H54 (cell line): ENCODE measurements around the gene MAD1L1.
A peak's percentile ranks its signal among the peaks of the same experiment; 100 is the strongest.

Source experiments
- DNase-seq: peaks from one replicate; pipeline ENCODE4 v3.0.0; 2011; ENCODE audit warnings: low spot score, mixed read lengths; ENCODE audit not compliant: insufficient read length
- FAIRE-seq: peaks from 3 replicates; lab custom pipeline; 2011; peaks lifted over from hg19 to GRCh38; lab: Jason Lieb, UNC
- POLR2A ChIP-seq: IDR thresholded peaks from 2 replicates; pipeline ENCODE4 v1.6.1; 2011; ENCODE audit warnings: low read depth, mild to moderate bottlenecking, low read length

Gene MAD1L1

DNA sequence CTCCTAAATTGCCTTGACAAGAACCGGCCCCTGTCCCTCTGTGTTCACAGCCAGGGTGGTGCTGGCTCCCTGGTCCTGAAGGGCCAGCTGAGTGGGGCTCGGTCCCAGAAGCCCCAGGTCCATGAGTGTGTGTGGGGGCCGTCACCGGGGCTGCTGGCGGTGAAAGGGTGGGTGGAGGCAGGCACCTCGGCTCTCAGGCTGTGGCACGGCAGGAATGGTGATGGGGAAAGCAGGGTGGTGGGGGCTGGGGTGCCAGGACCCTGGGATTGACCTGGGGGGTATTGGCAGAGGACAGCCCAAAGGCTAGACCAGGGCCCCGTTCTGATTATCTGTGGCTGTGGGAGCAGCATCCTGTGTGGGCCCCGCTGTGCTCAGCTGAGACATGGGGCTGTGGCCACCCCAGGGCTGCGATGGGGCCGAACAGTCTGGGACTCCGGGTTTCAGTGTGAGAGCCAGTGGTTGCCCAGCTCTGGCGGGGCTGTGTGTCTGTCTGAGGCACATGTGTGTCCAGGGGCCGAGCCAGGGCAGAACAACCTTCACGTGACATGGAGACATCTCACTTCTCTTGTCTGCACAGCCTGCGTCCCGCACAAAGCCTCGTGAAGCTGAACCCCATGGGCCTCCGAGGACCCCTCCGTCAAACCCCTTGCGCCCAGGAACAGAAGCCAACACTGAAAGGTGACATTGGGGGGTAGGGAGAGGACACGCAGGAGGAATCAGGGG lies 418.5 kb downstream of the MAD1L1 start:
- DNase-seq (no peak), FAIRE-seq (no peak)
- TF ChIP-seq POLR2A, result no peak

DNA sequence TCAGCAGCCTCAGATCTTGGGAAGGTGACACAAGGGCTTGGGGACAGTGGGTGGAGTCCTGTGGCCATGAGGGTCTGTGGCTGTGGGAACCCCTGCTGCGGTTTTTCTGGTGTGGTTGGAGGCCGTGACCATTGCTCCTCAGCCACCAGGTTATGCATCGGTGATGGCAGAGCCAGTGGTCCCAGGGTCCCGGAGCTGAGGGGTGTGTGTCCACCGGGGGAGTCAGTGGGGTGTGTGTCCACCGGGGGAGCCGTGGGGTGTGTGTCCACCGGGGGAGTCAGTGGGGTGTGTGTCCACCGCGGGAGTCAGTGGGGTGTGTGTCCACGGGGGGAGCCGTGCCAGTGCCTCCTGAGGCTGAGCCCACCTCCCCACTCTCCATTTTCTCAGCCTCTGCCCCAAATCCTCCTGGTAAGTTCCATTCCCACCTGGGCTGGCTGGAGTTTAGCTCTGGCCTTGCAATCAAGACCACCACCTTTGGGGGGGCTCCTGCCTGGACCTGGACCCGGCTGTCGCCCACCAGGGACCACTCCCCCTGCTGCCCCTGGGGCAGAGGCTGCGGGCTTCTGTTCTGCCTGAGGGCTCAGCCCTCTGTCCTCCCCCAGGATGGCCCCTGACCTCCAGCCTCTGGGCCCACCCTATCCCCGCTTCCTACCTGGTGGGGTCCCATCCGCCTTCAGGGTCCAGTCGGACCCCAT lies 419.2 kb downstream of the MAD1L1 start:
- TF ChIP-seq POLR2A, result no peak
- no peak for DNase-seq
- FAIRE-seq, result no peak

- no peak for TF ChIP-seq POLR2A
- DNase-seq (no peak), FAIRE-seq (no peak)
These were observed 420.0 kb downstream of the MAD1L1 start for GRCh38 chr7:1812509-1813393.

DNA sequence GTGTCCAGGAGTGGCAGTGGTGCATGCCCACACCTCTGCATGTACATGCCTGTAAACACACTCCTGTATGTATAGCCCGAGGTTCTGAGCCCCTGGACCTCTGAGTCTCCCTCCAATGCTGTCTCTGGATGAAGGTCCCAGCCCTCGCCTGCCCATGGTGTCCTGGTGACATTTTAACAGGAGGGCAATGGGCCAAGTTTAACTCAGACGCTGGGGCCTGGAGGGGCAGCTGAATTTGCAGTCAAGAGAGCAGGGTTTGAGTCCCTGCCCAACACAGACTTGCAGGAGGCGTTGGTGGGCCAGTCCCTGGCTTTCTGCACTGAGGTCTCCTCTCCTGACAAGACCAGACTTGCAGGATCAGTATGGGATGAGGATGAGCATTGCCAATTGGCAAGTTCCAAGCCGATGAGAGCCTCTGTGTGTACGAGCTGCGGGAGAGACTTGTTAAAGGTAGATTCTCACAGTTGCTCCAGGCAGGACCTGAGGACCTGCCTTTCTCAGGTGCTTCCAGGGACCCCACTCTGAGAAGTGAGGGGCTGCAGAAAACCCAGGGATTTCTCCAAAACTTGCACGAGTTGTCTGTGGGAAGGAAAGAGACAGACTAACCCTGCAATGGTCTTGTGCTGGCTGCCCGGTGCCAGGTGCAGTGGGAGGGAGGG lies 420.8 kb downstream of the MAD1L1 start:
- 0 out of 2 replicates have a peak, but pooled peaks have one; percentile 2 for TF ChIP-seq POLR2A
- no peak for DNase-seq
- no peak for FAIRE-seq

DNA sequence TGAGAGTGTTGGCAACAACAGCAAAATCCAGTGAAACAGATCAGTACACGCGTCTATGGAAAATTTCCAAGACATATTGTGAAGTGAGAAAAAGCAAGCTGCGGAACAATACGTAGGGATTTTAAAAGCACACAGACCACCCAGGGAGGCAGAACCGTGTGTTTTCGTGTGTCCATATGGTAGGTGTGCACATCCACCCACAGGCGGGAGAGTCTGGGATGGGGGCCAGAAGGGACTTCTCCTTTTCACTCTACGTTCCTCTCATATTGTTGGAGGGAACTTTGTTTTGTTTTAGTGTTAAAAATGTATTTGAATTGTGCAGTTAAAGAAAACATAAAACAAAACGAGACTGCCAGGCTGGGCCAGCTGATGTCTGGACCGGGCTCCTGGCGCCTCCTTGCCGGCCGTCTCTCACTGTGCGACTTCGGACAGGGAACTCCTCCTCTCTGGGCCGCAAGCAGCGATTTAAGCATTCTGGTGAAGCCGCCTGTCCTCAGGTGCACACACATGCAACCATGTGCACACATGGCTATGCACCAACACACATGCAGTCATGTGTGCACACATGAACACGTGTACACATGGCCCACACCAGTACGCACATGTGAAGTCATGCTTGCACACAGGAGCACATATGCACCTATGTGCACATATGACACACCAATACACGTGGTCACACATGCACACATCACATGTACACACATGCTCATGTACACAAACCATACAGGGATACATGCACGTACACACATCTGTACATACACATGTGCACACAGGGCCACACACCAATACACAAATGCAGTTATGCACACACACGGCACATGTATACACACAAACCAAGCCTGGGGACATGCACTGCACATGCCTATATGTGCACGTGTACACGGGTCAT lies 421.5 kb downstream of the MAD1L1 start:
- no peak for DNase-seq
- TF ChIP-seq POLR2A, result 0 out of 2 replicates have a peak, but pooled peaks have one; percentile 5
- no peak for FAIRE-seq

DNA sequence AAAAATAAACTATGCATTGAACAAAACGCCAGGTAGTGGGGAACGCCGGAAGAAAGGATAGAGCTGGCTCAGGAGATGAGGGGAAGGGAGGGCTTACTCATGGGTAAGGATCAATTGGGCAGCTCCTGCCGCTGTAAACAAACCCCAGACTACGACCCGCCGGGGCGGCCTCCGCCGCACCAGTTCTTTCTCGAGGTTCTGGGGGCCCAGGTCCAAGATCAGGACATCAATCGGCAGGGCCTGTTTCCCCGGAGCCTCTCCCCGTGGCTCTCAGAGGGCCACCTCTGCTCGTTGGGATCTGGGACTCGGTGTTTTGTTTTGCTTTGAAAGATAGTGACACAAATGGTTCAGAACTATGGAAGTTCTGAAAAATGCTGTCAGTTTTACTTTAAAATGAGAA lies 422.2 kb downstream of the MAD1L1 start:
- FAIRE-seq (no peak), DNase-seq (no peak)
- no peak for TF ChIP-seq POLR2A

DNA sequence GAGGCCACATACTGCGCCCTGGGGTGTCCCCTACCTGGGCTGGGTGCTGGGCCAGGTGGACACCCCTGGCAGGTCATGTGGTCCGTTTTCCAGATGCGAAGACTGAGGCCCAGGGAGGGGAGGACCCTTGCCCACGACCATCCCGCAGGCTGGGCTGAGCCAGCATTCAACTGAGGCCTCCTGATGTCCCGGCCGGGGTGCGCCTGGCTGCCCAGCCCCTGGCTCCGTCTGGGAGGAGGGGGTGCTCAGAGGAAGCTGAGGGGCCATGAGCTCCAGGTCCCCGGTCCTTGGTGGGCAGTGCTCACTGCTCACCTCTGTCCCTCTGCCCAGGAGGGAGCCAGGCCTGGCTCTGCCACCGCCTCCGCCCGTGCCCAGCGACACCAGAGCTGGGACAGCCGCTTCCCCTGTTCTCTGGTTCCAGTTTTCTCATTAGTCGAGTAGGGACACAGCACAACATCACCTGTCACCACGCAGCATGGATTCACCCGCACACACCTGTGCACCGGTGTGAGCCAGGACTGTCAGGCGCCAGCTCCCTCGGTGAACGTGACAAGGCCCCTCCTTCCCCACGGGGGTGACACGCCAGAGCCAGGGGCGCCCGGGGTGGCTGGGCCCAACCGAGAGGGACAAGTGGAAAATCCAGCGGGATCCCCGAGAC lies 423.0 kb downstream of the MAD1L1 start:
- no peak for FAIRE-seq
- no peak for TF ChIP-seq POLR2A
- no peak for DNase-seq

GRCh38 chr7:1809070-1809469 lies 423.7 kb downstream of the MAD1L1 start:
- no peak for FAIRE-seq
- no peak for TF ChIP-seq POLR2A

DNA sequence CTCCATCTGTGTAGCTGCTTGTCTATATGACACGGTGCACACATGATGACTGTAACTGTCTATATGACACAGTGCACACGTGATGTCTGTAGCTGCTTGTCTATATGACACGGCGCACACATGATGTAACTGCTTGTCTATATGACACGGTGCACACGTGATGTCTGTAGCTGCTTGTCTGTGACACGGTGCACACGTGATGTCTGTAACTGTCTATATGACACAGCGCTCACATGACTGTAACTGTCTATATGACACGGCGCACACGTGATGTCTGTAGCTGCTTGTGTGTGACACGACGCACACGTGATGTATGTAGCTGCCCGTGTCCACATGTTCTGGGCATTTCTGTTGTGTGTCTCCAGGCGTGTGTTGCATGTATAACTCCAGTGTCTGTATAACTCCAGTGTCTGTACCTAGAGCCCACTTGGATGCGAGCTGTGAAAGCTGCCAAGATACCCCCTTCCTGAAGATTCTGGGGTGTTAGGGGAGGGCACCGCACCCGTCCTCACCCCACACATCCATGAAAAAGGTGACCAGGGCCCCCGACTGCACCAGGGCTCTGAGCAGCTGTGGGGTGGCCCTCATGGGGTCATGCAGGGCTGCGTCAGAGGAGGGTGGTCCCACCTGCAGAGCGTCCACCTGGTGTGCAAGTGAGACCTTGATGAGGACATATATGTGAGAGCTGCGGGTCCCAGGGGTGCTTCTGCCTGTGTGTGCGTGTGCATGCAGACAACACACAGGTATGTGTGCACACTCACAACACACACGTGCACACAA lies 424.7 kb downstream of the MAD1L1 start:
- DNase-seq, result no peak
- FAIRE-seq, result no peak
- no peak for TF ChIP-seq POLR2A

More at GRCh38 chr7:1809070-1809469, 423.7 kb downstream of the MAD1L1 start:
- DNase-seq, result no peak

- DNase-seq (no peak), FAIRE-seq (no peak)
- TF ChIP-seq POLR2A, result no peak
These were observed 426.4 kb downstream of the MAD1L1 start for GRCh38 chr7:1806354-1806753.

GRCh38 chr7:1804310-1804709 lies 428.4 kb downstream of the MAD1L1 start:
- no peak for TF ChIP-seq POLR2A
- DNase-seq (no peak), FAIRE-seq (no peak)
